MM.1S (cell line): ENCODE data around the gene TRAPPC10.

ENCODE experiments used
- DNase-seq: peaks from one replicate; pipeline ENCODE4 v3.0.0-alpha.2; 2015
- H2AFZ ChIP-seq: fragments of 300-600 bp; sonication (generic); 2 replicates; pipeline ENCODE4 v1.6.0; 2016; ENCODE audit warnings: antibody characterized with exemption, low read length
- H3F3A ChIP-seq: fragments of 300-600 bp; sonication (generic); 2 replicates; pipeline ENCODE4 v1.6.1; 2016; ENCODE audit warnings: mild to moderate bottlenecking, antibody characterized with exemption, low read length, moderate library complexity, mixed read lengths; ENCODE audit not compliant: insufficient read depth
- H3K27ac ChIP-seq: fragments of 300-600 bp; sonication (generic); 2 replicates; pipeline ENCODE4 v1.5.1; 2016; ENCODE audit warnings: mild to moderate bottlenecking, low read length
- H3K27me3 ChIP-seq: fragments of 300-600 bp; sonication (generic); replicated peaks from 2 replicates; pipeline ENCODE4 v1.6.0; 2016; ENCODE audit warnings: low read length; ENCODE audit not compliant: insufficient read depth
- H3K36me3 ChIP-seq: fragments of 300-600 bp; sonication (generic); replicated peaks from 2 replicates; pipeline ENCODE4 v1.6.1; 2016; ENCODE audit warnings: mild to moderate bottlenecking, low read length, mixed read lengths; ENCODE audit not compliant: insufficient read depth
- H3K4me1 ChIP-seq: fragments of 300-600 bp; sonication (generic); 2 replicates; pipeline ENCODE4 v1.6.1; 2016; ENCODE audit warnings: low read length, mixed read lengths
- H3K4me2 ChIP-seq: fragments of 300-600 bp; sonication (generic); 2 replicates; pipeline ENCODE4 v1.6.0; 2016; ENCODE audit warnings: low read depth, low read length
- H3K4me3 ChIP-seq: fragments of 300-600 bp; sonication (generic); 2 replicates; pipeline ENCODE4 v1.5.1; 2016; ENCODE audit warnings: low read length, mixed read lengths
- H3K79me2 ChIP-seq: fragments of 300-600 bp; sonication (generic); 2 replicates; pipeline ENCODE4 v1.6.1; 2016; ENCODE audit warnings: mixed run types, low read length, mixed read lengths
- H3K9ac ChIP-seq: fragments of 300-600 bp; sonication (generic); 2 replicates; pipeline ENCODE4 v1.6.1; 2016; ENCODE audit warnings: low read length, mixed read lengths
- H3K9me2 ChIP-seq: fragments of 300-600 bp; sonication (generic); replicated peaks from 2 replicates; pipeline ENCODE4 v1.6.1; 2016; ENCODE audit warnings: mild to moderate bottlenecking, low read length, mixed read lengths; ENCODE audit not compliant: insufficient read depth
- H3K9me3 ChIP-seq: fragments of 300-600 bp; sonication (generic); replicated peaks from 2 replicates; pipeline ENCODE4 v1.6.1; 2016; ENCODE audit warnings: mild to moderate bottlenecking, low read length, mixed read lengths; ENCODE audit not compliant: insufficient read depth
- H4K20me1 ChIP-seq: fragments of 300-600 bp; sonication (generic); 2 replicates; pipeline ENCODE4 v1.6.1; 2016; ENCODE audit warnings: mild to moderate bottlenecking, low read length, moderate library complexity, mixed read lengths; ENCODE audit not compliant: insufficient read depth
- CTCF ChIP-seq: fragments of 300-600 bp; sonication (generic); IDR thresholded peaks from 2 replicates; pipeline ENCODE4 v1.5.1; 2016; ENCODE audit warnings: antibody characterized with exemption, low read length, mixed read lengths
- EZH2 ChIP-seq: fragments of 300-600 bp; sonication (generic); optimal IDR thresholded peaks from 2 replicates; pipeline ENCODE3; 2017; ENCODE audit warnings: low read depth, mild to moderate bottlenecking, antibody characterized with exemption, low read length, mixed read lengths
- EZH2phosphoT487 ChIP-seq: fragments of 300-600 bp; sonication (generic); IDR thresholded peaks from 2 replicates; pipeline ENCODE4 v1.6.1; 2018; ENCODE audit warnings: antibody characterized with exemption, low read length

The TRAPPC10 gene

GRCh38 chr21:43992121-43992520, 20.0 kb upstream of the TRAPPC10 start:
- TF ChIP-seq EZH2 = no peak
- TF ChIP-seq EZH2phosphoT487 = no peak
- TF ChIP-seq CTCF = no peak
- no peaks in the 10 kb centered on the region for H3K36me3 ChIP-seq
- H3K27ac ChIP-seq = no peak overlapping the region
- no peak overlapping the region for H3K9ac ChIP-seq
- no peak overlapping the region for H3K4me2 ChIP-seq
- no peak overlapping the region for H2AFZ ChIP-seq
- H3K4me1 ChIP-seq = no peaks in the 10 kb centered on the region
- H3K4me3 ChIP-seq = no peak overlapping the region
- peaks cover 51% of the 10 kb centered on the region for H3K27me3 ChIP-seq
- H3K9me3 ChIP-seq = no peaks in the 10 kb centered on the region
- no peaks in the 10 kb centered on the region for H4K20me1 ChIP-seq
- DNase-seq = no peak
- H3K79me2 ChIP-seq = no peaks in the 10 kb centered on the region
- peaks cover 5% of the 10 kb centered on the region for H3F3A ChIP-seq
- no peaks in the 10 kb centered on the region for H3K9me2 ChIP-seq

- no peaks in the 10 kb centered on the region for H3K4me1 ChIP-seq
- H3K9ac ChIP-seq = no peak overlapping the region
- H2AFZ ChIP-seq = no peak overlapping the region
- H3K4me3 ChIP-seq = no peak overlapping the region
- no peaks in the 10 kb centered on the region for H3K36me3 ChIP-seq
- no peaks in the 10 kb centered on the region for H3K9me2 ChIP-seq
- no peaks in the 10 kb centered on the region for H3K79me2 ChIP-seq
- DNase-seq = no peak
- H3K4me2 ChIP-seq = no peak overlapping the region
- H4K20me1 ChIP-seq = no peaks in the 10 kb centered on the region
- H3K27me3 ChIP-seq = peaks cover 62% of the 10 kb centered on the region
- no peak for TF ChIP-seq CTCF
- TF ChIP-seq EZH2 = no peak
- TF ChIP-seq EZH2phosphoT487 = no peak
- H3F3A ChIP-seq = no peaks in the 10 kb centered on the region
- H3K27ac ChIP-seq = no peak overlapping the region
- no peaks in the 10 kb centered on the region for H3K9me3 ChIP-seq
These were observed 18.6 kb upstream of the TRAPPC10 start for GRCh38 chr21:43993420-43993934.

GRCh38 chr21:43994085-43994484, 18.0 kb upstream of the TRAPPC10 start:
- no peaks in the 10 kb centered on the region for H3K36me3 ChIP-seq
- TF ChIP-seq EZH2phosphoT487 (no peak), CTCF (no peak), EZH2 (no peak)

More at GRCh38 chr21:43994085-43994484, 18.0 kb upstream of the TRAPPC10 start:
- H3K9me3 ChIP-seq = no peaks in the 10 kb centered on the region
- H3K9me2 ChIP-seq = no peaks in the 10 kb centered on the region
- H3K9ac ChIP-seq = no peak overlapping the region
- no peak for DNase-seq
- no peaks in the 10 kb centered on the region for H3K4me1 ChIP-seq
- no peak overlapping the region for H2AFZ ChIP-seq
- no peak overlapping the region for H3K27ac ChIP-seq
- H3F3A ChIP-seq = no peaks in the 10 kb centered on the region
- peaks cover 63% of the 10 kb centered on the region for H3K27me3 ChIP-seq
- no peaks in the 10 kb centered on the region for H4K20me1 ChIP-seq
- H3K4me2 ChIP-seq = no peak overlapping the region
- H3K4me3 ChIP-seq = no peak overlapping the region
- H3K79me2 ChIP-seq = no peaks in the 10 kb centered on the region
